Measurements from ENCODE around the gene CYTH1. TPM values are rescaled to one million over a fixed set of nuclear protein-coding genes. Genes with fewer than 3 reads are reported as not detected.

Gene CYTH1
- total RNA-seq, 1 experiment from 2014 or later, result 20.0 TPM

GRCh38 chr17:78707923-78708322, 74.2 kb downstream of the CYTH1 start:
- POLR2A ChIA-PET, result no interaction called here
- H3K4me1 Mint-ChIP-seq, result peaks cover 3% of the 10 kb centered on the region; the same call in 1 of the 2 replicates
- H3K27me3 Mint-ChIP-seq (ENCODE audit: low read depth), result no peaks in the 10 kb centered on the region

More at GRCh38 chr17:78707923-78708322, 74.2 kb downstream of the CYTH1 start:
- no peak overlapping the region for H3K4me3 Mint-ChIP-seq
- no peak for DNase-seq (ENCODE audit: low spot score)
- TF ChIP-seq NR2C2 (CRISPR knock-in tag; IDR thresholded peaks at IDR 0.05) (no peak), ARID4B (CRISPR knock-in tag; IDR thresholded peaks at IDR 0.05; ENCODE audit: borderline replicate concordance) (no peak), CDX4 (CRISPR knock-in tag; IDR thresholded peaks at IDR 0.05; ENCODE audit: borderline replicate concordance) (no peak), FOXP1 (CRISPR knock-in tag; IDR thresholded peaks at IDR 0.05; ENCODE audit: borderline replicate concordance) (no peak), NFYB (CRISPR knock-in tag; conservative IDR thresholded peaks at IDR 0.05; ENCODE audit: low read depth) (no peak), FOXJ3 (CRISPR knock-in tag; IDR thresholded peaks at IDR 0.05; ENCODE audit: borderline replicate concordance) (no peak), E2F4 (CRISPR knock-in tag; IDR thresholded peaks at IDR 0.05; ENCODE audit: borderline replicate concordance, low read depth) (no peak), SOX15 (CRISPR knock-in tag; IDR thresholded peaks at IDR 0.05) (no peak), MLX (CRISPR knock-in tag; IDR thresholded peaks at IDR 0.05) (no peak), USF1 (CRISPR knock-in tag; IDR thresholded peaks at IDR 0.05) (no peak), ZNF121 (CRISPR knock-in tag; IDR thresholded peaks at IDR 0.05) (no peak), ZNF281 (CRISPR knock-in tag; IDR thresholded peaks at IDR 0.05) (no peak), ZNF317 (CRISPR knock-in tag; IDR thresholded peaks at IDR 0.05; ENCODE audit: borderline replicate concordance, low read depth) (no peak), ATF3 (CRISPR knock-in tag; conservative IDR thresholded peaks at IDR 0.05) (no peak), ELF4 (CRISPR knock-in tag; IDR thresholded peaks at IDR 0.05; ENCODE audit: low read depth) (no peak), ERG (CRISPR knock-in tag; IDR thresholded peaks at IDR 0.05) (no peak)
- no peak for ATAC-seq
- H3K27ac Mint-ChIP-seq, result no peak overlapping the region
- CTCF ChIA-PET, result interaction anchor here (0.6 to 4.4 kb wide), 36 partner anchors 10 to 567 kb away, joined by 3 to 60 read pairs (median 4); no protein-coding TSS in a partner anchor
- peaks cover 3% of the 10 kb centered on the region for H3K36me3 Mint-ChIP-seq
- no peaks in the 10 kb centered on the region for H3K9me3 Mint-ChIP-seq

All from WTC11 (cell line).